ENCODE results near the gene METTL25B. TPM values are rescaled to one million over a fixed set of nuclear protein-coding genes. Genes with fewer than 3 reads are reported as not detected.

Gene METTL25B
- total and polyA plus RNA-seq, 2 donors (not counting 1 experiment from before 2014, with no cell fraction given), result 78.3 to 81.1 TPM

DNA sequence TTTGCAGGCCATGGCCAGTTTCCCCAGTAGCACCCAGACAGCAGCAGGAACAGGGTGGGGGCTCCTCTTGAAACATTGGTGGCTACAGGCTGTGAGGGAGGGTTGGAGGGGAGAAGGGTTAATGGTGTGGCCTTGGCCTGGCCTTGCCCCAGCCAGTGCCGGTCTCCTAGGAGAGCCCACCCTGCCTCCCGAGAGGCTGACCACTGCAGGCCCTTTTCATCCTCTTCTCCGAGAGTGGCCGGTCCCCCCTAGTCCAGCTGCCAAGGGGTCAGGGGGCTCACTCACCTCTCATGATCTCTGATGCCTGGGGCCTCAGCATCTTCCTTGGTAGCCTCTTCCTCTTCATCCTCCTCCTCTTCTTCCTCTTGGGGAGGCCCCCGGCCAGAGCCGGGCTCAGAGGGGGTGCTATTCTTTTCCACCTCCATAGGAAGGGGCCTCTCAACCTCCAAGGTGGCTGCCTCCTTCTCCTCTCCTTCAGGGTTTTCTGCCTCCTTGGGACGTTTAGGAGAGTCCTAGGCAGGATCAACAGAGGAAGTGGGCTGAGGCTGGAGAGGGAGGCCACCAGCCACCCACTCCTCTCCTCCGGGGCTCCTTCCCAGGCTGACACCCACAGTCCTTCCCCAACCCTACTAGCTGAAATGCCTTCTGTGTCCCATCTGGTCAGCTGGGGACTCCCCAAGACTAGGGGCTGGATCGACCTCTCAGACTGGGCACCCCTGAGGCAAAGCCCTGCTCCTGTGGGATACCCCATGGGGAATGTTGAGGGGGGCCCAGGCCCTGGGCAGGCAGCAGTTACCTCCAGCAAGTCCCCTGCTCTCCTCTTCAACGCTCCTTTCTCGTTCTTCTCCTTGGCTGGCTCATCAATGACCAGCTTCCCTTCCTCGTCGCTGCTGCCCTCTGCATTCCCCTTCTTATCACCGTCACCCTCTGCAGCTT lies 15.4 kb downstream of the METTL25B start:
- Histone ChIP-seq H3K27me3 (replicated peaks in 1 of 4; ENCODE audit: control extremely low read depth in 1 of 4, control insufficient read depth in 3 of 4, insufficient read depth in 4 of 4, low read length in 3 of 4) (no peaks in the 10 kb centered on the region), H3K79me2 (ENCODE audit: control insufficient read depth, insufficient read depth, low read length) (peaks cover 33% of the 10 kb centered on the region), H2AFZ (ENCODE audit: insufficient read depth, low read depth, low read length, poor library complexity, severe bottlenecking) (no peak overlapping the region), H3K27ac (ENCODE audit: low read length in 2 of 2) (no peak overlapping the region), H3K9ac (ENCODE audit: low read length) (no peak overlapping the region), H3K9me3 (ENCODE audit: control extremely low read depth in 1 of 3, control insufficient read depth in 2 of 3, insufficient read depth in 1 of 3, low read length in 2 of 3) (no peaks in the 10 kb centered on the region), H3K4me1 (ENCODE audit: control insufficient read depth in 2 of 2, insufficient read depth in 2 of 2, low read length in 2 of 2) (peaks cover 37 to 47% of the 10 kb centered on the region in 2 donors), H3K36me3 (replicated peaks in 1 of 2; ENCODE audit: control extremely low read depth in 1 of 2, control insufficient read depth in 1 of 2, extremely low read depth in 1 of 2, insufficient read depth in 2 of 2, low read length in 1 of 2) (peaks cover 0 to 24% of the 10 kb centered on the region in 2 experiments), H4K20me1 (ENCODE audit: control insufficient read depth, insufficient read depth, low read length, poor library complexity, severe bottlenecking) (peaks cover 4% of the 10 kb centered on the region), H3K4me3 (ENCODE audit: control extremely low read depth in 1 of 5, extremely low read depth in 1 of 5, insufficient read depth in 1 of 5, low read depth in 2 of 5, low read length in 4 of 5) (no peak overlapping the region), H3K4me2 (replicated peaks; ENCODE audit: low read depth, low read length, poor library complexity, severe bottlenecking) (no peak overlapping the region)
- H3K4me1 Mint-ChIP-seq, result peaks cover 59% of the 10 kb centered on the region
- no peaks in the 10 kb centered on the region for H3K27me3 Mint-ChIP-seq
- H3K9me3 Mint-ChIP-seq (ENCODE audit: insufficient read depth), result peaks cover 2% of the 10 kb centered on the region
- TF ChIP-seq EZH2 (IDR thresholded peaks at IDR 0.05; ENCODE audit: borderline replicate concordance, insufficient read depth, low read depth, low read length, poor library complexity, severe bottlenecking) (no peak), CTCF (IDR thresholded peaks at IDR 0.05) (no peak)
- CTCF ChIA-PET, result interaction anchor here (5.1 kb wide), 1 partner anchor 17 kb away, joined by 43 read pairs; no protein-coding TSS in a partner anchor
- intact Hi-C loops (cut with micrococcal nuclease), result no loop called here
- DNase-seq (no peak), ATAC-seq (ENCODE audit: low read depth) (no peak)
- WGBS (ENCODE audit: insufficient coverage), result over 99% methylated on average over 11 of the region's 14 CpGs
- peak overlapping the region; percentile 37 for H3K27ac Mint-ChIP-seq
- no peak overlapping the region for H3K4me3 Mint-ChIP-seq
- POLR2A ChIA-PET, result interaction anchor here (0.6 to 1.5 kb wide), 3 partner anchors 8 to 346 kb away, joined by 3 to 5 read pairs (median 3); partner anchors contain the start of gene HDGF

DNA sequence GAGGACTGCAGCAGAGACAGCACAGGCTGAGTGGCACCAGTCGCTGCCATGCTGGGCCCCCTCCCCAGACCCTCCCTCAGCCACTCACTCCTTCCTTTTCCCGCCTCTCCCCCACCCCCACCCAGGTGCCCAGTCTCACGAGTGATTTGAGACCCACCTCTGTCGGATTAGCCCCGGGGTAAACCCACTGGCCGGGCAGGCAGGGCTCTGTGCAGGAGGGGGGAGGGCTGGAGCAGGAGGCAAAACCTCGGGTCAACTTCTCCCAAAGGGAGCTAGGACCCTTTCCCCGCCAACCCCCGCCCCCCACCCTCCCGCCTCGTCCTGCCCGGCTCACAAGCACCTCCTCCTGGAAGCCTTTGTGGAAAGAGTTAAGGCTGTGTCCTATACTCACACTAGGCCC lies 16.1 kb downstream of the METTL25B start:
- WGBS (ENCODE audit: insufficient coverage), result no CpG with 5 or more reads among the region's 12 CpGs
- POLR2A ChIA-PET, result no interaction called here

More for the DNA sequence above, 16.1 kb downstream of the METTL25B start:
- Histone ChIP-seq H3K4me2 (replicated peaks; ENCODE audit: low read depth, low read length, poor library complexity, severe bottlenecking) (no peak overlapping the region), H3K9ac (ENCODE audit: low read length) (no peak overlapping the region), H3K36me3 (replicated peaks in 1 of 2; ENCODE audit: control extremely low read depth in 1 of 2, control insufficient read depth in 1 of 2, extremely low read depth in 1 of 2, insufficient read depth in 2 of 2, low read length in 1 of 2) (peaks cover 0 to 24% of the 10 kb centered on the region in 2 experiments), H3K79me2 (ENCODE audit: control insufficient read depth, insufficient read depth, low read length) (peaks cover 38% of the 10 kb centered on the region), H3K4me3 (ENCODE audit: control extremely low read depth in 1 of 5, extremely low read depth in 1 of 5, insufficient read depth in 1 of 5, low read depth in 2 of 5, low read length in 4 of 5) (no peak overlapping the region), H3K27me3 (replicated peaks in 1 of 4; ENCODE audit: control extremely low read depth in 1 of 4, control insufficient read depth in 3 of 4, insufficient read depth in 4 of 4, low read length in 3 of 4) (no peaks in the 10 kb centered on the region), H2AFZ (ENCODE audit: insufficient read depth, low read depth, low read length, poor library complexity, severe bottlenecking) (no peak overlapping the region), H3K4me1 (ENCODE audit: control insufficient read depth in 2 of 2, insufficient read depth in 2 of 2, low read length in 2 of 2) (peaks cover 44 to 54% of the 10 kb centered on the region in 2 donors), H3K27ac (ENCODE audit: low read length in 2 of 2) (no peak overlapping the region), H3K9me3 (ENCODE audit: control extremely low read depth in 1 of 3, control insufficient read depth in 2 of 3, insufficient read depth in 1 of 3, low read length in 2 of 3) (no peaks in the 10 kb centered on the region), H4K20me1 (ENCODE audit: control insufficient read depth, insufficient read depth, low read length, poor library complexity, severe bottlenecking) (peaks cover 6% of the 10 kb centered on the region)
- intact Hi-C loops (cut with micrococcal nuclease), result no loop called here
- no peaks in the 10 kb centered on the region for H3K27me3 Mint-ChIP-seq
- peaks cover 2% of the 10 kb centered on the region for H3K9me3 Mint-ChIP-seq (ENCODE audit: insufficient read depth)
- H3K27ac Mint-ChIP-seq, result peak overlapping the region; percentile 37
- no peak overlapping the region for H3K4me3 Mint-ChIP-seq
- ATAC-seq (ENCODE audit: low read depth), result no peak
- CTCF ChIA-PET, result interaction anchor here (0.7 to 5.1 kb wide), 2 partner anchors 14 to 18 kb away, joined by 3 to 43 read pairs; no protein-coding TSS in a partner anchor
- H3K4me1 Mint-ChIP-seq, result peaks cover 60% of the 10 kb centered on the region
- no peak for DNase-seq
- TF ChIP-seq EZH2 (IDR thresholded peaks at IDR 0.05; ENCODE audit: borderline replicate concordance, insufficient read depth, low read depth, low read length, poor library complexity, severe bottlenecking) (no peak), CTCF (IDR thresholded peaks at IDR 0.05) (no peak)

Measured in B cell (primary cell).